Panc1 (cell line): ENCODE measurements around the gene CIPC. TPM values are rescaled to one million over a fixed set of nuclear protein-coding genes. Genes with fewer than 3 reads are reported as not detected.

Experiments used
- ATAC-seq: fragments of 200-7000 bp; cut with Tn5 transposase; 2 replicates; pipeline ENCODE4 v1.9.1; 2020; ENCODE audit warnings: mild to moderate bottlenecking, moderate library complexity
- BruUV-seq: library from RNA; stranded (reverse); fragments of 400-500 nt; replicated peaks from 2 replicates; lab custom pipeline; 2021; lab: Mats Ljungman, UMichigan
- CTCF ChIA-PET: fragments of 300-600 bp; sonication (Branson Sonifier 250); formaldehyde crosslinking; loops from one replicate; lab custom pipeline; 2022; ENCODE audit warnings: antibody characterized with exemption; lab: Charles Lee
- POLR2A ChIA-PET: fragments of 300-600 bp; sonication (Branson Sonifier 250); formaldehyde crosslinking; loops from one replicate; lab custom pipeline; 2022; ENCODE audit warnings: antibody characterized with exemption; lab: Charles Lee
- DNase-seq: peaks from one replicate; pipeline ENCODE4 v3.0.0-alpha.2; 2010; ENCODE audit warnings: low read depth, low spot score
- H3K27ac ChIP-seq: 2 replicates; pipeline ENCODE4 v1.5.1; 2011; ENCODE audit warnings: mild to moderate bottlenecking, low read length, inconsistent platforms
- H3K27me3 ChIP-seq: fragments of 200-500 bp; sonication (Bioruptor generic); 2 replicates; pipeline ENCODE4 v1.6.0; 2014; ENCODE audit warnings: low read length, inconsistent platforms; ENCODE audit not compliant: control insufficient read depth, insufficient read depth
- H3K36me3 ChIP-seq: fragments of 200-500 bp; sonication (Bioruptor generic); 2 replicates; pipeline ENCODE4 v1.5.1; 2014; ENCODE audit warnings: inconsistent platforms, mild to moderate bottlenecking, low read length, moderate library complexity; ENCODE audit not compliant: control insufficient read depth, insufficient read depth
- H3K4me1 ChIP-seq: 2 replicates; pipeline ENCODE4 v1.5.1; 2011; ENCODE audit warnings: inconsistent platforms, mild to moderate bottlenecking, low read length, moderate library complexity; ENCODE audit not compliant: control insufficient read depth, insufficient read depth
- H3K4me3 ChIP-seq, 2 experiments: 2 replicates each; pipeline ENCODE4 v1.5.1; 2011 to 2012; ENCODE audit warnings: low read depth in 2 of 2, low read length in 2 of 2, mild to moderate bottlenecking in 2 of 2, inconsistent platforms in 1 of 2, moderate library complexity in 1 of 2
- H3K9me3 ChIP-seq: fragments of 200-500 bp; sonication (Bioruptor generic); 2 replicates; pipeline ENCODE4 v1.5.1; 2014; ENCODE audit warnings: low read depth, mild to moderate bottlenecking, inconsistent platforms, low read length, moderate library complexity; ENCODE audit not compliant: control insufficient read depth, insufficient read depth
- POLR2AphosphoS5 ChIP-seq: IDR thresholded peaks from 2 replicates; pipeline ENCODE4 v1.6.1; 2012; ENCODE audit warnings: mild to moderate bottlenecking, low read depth, low read length, moderate library complexity
- SIN3A ChIP-seq: IDR thresholded peaks from 2 replicates; pipeline ENCODE4 v1.6.1; 2012; ENCODE audit warnings: low read depth, mild to moderate bottlenecking, low read length, moderate library complexity, borderline replicate concordance; ENCODE audit not compliant: insufficient read depth
- TCF7L2 ChIP-seq: IDR thresholded peaks from 2 replicates; pipeline ENCODE4 v1.6.1; 2011; ENCODE audit warnings: mild to moderate bottlenecking, low read depth, low read length, inconsistent platforms
- in situ Hi-C: cut with HindIII; loops from 2 replicates; pipeline ENCODE4 v1.10.0; 2016; ENCODE audit warnings: low sequenced_read_pairs, low pct_unique_long_range_greater_than_20kb
- intact Hi-C: fragments of 100-400 bp; cut with micrococcal nuclease; formaldehyde crosslinking; loops from one replicate; pipeline ENCODE4 v1.10.0; 2022; ENCODE audit not compliant: unreplicated experiment
- total RNA-seq: library from RNA; stranded (reverse); gene quantifications from one replicate; pipeline ENCODE4 v1.2.1, GENCODE V29; 2021; ENCODE audit not compliant: unreplicated experiment
- TF ChIP-seq, protein P1 (sequence below): fragments of 450-650 bp; IDR thresholded peaks from 2 replicates; pipeline ENCODE4 v1.5.1; 2017; ENCODE audit warnings: mild to moderate bottlenecking
- TF ChIP-seq, protein P2 (sequence below), 2 experiments: IDR thresholded peaks; 2 replicates each; pipeline ENCODE4 v1.6.1; 2011 to 2012; ENCODE audit warnings: low read depth in 2 of 2, control low read depth in 1 of 2, low read length in 1 of 2, mild to moderate bottlenecking in 1 of 2, moderate library complexity in 1 of 2; ENCODE audit not compliant: insufficient read depth in 1 of 2

The CIPC gene
- total RNA-seq, 1 experiment from 2014 or later, result 20.3 TPM

DNA sequence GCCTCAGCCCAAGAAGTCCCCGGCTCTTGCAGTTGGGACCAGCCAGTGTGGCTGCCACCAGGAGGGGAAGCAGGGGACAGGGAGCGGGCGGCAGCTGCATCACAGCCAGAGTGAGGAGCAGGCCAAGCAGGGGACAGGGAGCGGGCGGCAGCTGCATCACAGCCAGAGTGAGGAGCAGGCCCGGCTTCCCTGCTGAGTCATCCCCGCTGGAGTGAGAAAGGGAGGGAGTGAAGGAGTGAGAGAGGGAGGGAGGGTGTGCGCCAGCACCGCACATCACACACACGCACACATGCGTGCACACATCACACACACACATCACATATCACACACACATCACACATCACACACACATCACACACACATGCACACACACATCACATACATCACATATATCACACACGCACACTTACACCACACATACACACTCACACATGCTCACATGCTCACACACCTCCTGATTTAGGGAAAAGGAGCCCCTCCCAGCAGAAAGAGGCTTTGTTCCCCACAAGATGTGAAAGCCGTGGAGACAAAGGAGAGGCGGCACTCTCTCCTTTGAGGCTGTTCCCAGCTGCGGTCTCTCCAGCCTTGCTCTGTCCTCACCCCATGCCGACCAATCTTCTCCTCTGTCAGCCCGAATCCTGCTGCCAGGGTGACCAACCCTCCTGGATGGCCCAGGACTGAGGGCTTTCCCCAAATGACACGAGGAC lies 60.3 kb downstream of the CIPC start:
- intact Hi-C loops (no loop called here), in situ Hi-C loops (no loop called here)
- TF ChIP-seq, protein P1, sequence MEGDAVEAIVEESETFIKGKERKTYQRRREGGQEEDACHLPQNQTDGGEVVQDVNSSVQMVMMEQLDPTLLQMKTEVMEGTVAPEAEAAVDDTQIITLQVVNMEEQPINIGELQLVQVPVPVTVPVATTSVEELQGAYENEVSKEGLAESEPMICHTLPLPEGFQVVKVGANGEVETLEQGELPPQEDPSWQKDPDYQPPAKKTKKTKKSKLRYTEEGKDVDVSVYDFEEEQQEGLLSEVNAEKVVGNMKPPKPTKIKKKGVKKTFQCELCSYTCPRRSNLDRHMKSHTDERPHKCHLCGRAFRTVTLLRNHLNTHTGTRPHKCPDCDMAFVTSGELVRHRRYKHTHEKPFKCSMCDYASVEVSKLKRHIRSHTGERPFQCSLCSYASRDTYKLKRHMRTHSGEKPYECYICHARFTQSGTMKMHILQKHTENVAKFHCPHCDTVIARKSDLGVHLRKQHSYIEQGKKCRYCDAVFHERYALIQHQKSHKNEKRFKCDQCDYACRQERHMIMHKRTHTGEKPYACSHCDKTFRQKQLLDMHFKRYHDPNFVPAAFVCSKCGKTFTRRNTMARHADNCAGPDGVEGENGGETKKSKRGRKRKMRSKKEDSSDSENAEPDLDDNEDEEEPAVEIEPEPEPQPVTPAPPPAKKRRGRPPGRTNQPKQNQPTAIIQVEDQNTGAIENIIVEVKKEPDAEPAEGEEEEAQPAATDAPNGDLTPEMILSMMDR, result no peak
- TF ChIP-seq, protein P2, sequence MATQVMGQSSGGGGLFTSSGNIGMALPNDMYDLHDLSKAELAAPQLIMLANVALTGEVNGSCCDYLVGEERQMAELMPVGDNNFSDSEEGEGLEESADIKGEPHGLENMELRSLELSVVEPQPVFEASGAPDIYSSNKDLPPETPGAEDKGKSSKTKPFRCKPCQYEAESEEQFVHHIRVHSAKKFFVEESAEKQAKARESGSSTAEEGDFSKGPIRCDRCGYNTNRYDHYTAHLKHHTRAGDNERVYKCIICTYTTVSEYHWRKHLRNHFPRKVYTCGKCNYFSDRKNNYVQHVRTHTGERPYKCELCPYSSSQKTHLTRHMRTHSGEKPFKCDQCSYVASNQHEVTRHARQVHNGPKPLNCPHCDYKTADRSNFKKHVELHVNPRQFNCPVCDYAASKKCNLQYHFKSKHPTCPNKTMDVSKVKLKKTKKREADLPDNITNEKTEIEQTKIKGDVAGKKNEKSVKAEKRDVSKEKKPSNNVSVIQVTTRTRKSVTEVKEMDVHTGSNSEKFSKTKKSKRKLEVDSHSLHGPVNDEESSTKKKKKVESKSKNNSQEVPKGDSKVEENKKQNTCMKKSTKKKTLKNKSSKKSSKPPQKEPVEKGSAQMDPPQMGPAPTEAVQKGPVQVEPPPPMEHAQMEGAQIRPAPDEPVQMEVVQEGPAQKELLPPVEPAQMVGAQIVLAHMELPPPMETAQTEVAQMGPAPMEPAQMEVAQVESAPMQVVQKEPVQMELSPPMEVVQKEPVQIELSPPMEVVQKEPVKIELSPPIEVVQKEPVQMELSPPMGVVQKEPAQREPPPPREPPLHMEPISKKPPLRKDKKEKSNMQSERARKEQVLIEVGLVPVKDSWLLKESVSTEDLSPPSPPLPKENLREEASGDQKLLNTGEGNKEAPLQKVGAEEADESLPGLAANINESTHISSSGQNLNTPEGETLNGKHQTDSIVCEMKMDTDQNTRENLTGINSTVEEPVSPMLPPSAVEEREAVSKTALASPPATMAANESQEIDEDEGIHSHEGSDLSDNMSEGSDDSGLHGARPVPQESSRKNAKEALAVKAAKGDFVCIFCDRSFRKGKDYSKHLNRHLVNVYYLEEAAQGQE (IDR thresholded peaks at IDR 0.05; ENCODE audit: insufficient read depth in 1 of 2, low read depth in 2 of 2, low read length in 1 of 2), result no peak
- TF ChIP-seq POLR2AphosphoS5 (no peak), TCF7L2 (no peak), SIN3A (no peak)
- no peaks in the 10 kb centered on the region for H3K9me3 ChIP-seq
- ChIA-PET CTCF (no interaction called here), POLR2A (no interaction called here)
- ATAC-seq (peak; percentile 76), DNase-seq (no peak)
- no TSS peak for BruUV-seq
- H3K4me1 ChIP-seq, result no peaks in the 10 kb centered on the region
- no peaks in the 10 kb centered on the region for H3K36me3 ChIP-seq
- no peak overlapping the region for H3K27ac ChIP-seq
- no peak overlapping the region for H3K4me3 ChIP-seq
- H3K27me3 ChIP-seq, result 0 out of 2 replicates have a peak, but pooled peaks cover 2% of the 10 kb centered on the region

DNA sequence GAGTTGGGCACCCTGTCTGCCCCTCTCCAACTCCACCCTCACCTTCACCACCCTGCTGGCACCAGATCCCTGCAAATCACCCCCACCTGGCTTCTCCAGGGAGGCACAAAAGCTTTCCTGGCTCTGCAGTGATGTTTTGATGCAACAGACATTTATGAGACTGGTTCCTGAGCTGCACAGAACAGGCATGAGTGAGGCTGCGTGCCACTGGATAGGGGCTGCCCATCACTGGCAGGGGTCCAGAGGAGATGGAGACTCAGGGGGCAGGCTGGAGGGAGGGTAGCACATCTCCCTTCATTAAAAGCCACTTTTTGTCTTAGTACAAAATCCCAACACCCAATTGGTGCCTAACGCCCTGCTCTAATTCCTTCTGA lies 60.8 kb downstream of the CIPC start:
- ATAC-seq (0 out of 2 replicates have a peak, but pooled peaks have one; percentile 17), DNase-seq (no peak)
- Histone ChIP-seq H3K4me3 (no peak overlapping the region), H3K27me3 (0 out of 2 replicates have a peak, but pooled peaks cover 2% of the 10 kb centered on the region), H3K4me1 (no peaks in the 10 kb centered on the region), H3K9me3 (no peaks in the 10 kb centered on the region), H3K27ac (no peak overlapping the region), H3K36me3 (no peaks in the 10 kb centered on the region)
- no TSS peak for BruUV-seq
- TF ChIP-seq, protein P2 (IDR thresholded peaks at IDR 0.05; ENCODE audit: insufficient read depth in 1 of 2, low read depth in 2 of 2, low read length in 1 of 2), result no peak
- TF ChIP-seq POLR2AphosphoS5 (no peak), SIN3A (no peak), TCF7L2 (no peak)
- TF ChIP-seq, protein P1, result no peak
- in situ Hi-C loops, result no loop called here
- CTCF ChIA-PET, result no interaction called here
- intact Hi-C loops, result no loop called here
- POLR2A ChIA-PET, result no interaction called here
